GM08714 (cell line): ENCODE results near the gene MTREX.
"Not testable (repeated sequence)": the region's sequence is repeated elsewhere in the genome, so short reads cannot be mapped to it uniquely, and the experiment has no call there.

Experiments
- H3K4me3 ChIP-seq: fragments of 200-500 bp; sonication (Bioruptor generic); 2 replicates; pipeline ENCODE4 v1.5.1; 2014; ENCODE audit warnings: mild to moderate bottlenecking, low read length, inconsistent platforms
- ZNF274 ChIP-seq: IDR thresholded peaks from 2 replicates; pipeline ENCODE4 v1.6.1; 2012; ENCODE audit warnings: mild to moderate bottlenecking, low read depth, low read length

Gene MTREX

DNA sequence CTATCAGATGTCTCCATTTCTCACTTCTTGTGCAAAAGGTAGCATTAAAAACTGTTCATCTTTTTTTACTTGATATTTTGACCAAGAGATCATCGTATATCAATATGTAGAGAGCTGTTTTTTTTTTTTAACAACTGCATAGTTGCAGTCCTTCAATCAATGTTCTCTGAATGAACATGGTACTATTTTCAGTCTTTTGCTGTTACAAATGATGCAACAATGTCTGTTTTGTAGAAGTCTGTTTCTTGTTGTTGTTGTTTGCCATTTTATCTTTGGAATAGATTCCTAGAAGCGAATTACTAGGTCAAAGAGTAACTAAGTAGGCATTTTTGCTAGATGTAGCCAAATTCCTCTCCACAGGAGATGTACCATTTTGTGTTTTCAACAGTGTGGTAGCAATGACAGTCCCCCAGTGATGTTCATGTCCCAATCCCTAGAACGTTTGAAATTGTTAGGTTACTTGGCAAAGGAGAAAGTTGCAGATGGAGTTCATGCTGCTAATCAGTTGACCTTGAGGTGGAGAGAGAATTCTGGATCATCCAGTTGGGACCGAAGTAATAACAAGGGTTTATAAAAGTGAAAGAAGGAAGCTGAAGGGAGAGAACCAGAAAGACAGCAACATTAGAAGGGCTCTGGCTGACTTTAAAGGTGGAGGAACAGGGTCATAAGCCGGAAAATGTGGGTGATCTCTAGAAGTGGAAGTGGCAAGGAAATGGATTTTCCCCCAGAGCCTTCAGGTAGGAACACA lies 6.3 kb downstream of the MTREX start:
- no peak for TF ChIP-seq ZNF274
- H3K4me3 ChIP-seq = no peak overlapping the region

DNA sequence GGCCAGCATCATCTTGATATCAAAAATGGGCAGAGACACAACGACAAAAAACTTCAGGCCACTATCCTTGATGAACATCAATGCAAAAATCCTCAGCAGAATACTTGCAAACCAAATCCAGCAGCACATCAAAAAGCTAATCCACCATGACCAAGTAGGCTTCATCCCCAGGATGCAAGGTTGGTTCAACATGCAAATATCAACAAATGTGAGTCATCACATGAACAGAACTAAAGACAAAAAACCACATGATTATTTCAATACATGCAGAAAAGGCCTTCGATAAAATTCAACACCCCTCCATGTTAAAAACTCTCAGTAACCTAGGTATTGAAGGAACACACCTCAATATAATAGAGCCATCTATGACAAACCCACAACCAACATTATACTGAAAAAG lies 8.5 kb downstream of the MTREX start:
- no peak for TF ChIP-seq ZNF274
- H3K4me3 ChIP-seq = no peak overlapping the region

DNA sequence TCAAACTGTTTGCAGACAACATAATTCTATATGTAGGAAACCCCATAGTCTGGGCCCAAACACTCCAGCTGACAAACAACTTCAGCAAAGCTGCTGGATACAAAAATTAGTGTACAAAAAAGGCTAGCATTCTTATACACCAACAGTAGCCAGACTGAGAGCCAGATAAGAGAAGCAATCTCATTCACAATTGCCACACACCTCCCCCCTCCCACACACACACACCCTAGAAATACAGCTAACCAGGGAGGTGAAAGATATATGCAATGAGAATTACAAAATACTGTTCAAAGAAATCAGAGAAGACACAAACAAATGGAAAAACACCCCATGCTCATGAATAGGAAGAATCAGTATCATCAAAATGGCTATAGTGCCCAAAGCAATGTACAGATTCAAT lies 9.0 kb downstream of the MTREX start:
- H3K4me3 ChIP-seq = no peak overlapping the region
- no peak for TF ChIP-seq ZNF274

DNA sequence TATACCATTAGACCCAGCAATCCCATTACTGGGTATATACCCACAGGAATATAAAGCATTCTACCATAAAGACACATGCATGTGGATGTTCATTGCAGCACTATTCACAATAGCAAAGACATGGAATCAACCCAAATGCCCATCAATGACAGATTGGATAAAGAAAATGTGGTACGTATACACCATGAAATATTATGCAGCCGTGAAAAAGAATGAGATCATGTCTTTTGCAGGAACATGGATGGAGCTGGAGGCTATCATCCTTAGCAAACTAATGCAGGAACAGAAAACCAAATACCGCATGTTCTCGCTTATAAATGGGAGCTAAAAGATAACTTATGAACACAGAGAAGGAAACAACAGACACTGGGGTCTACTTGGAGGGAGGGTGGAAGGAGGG lies 10.4 kb downstream of the MTREX start:
- not testable (repeated sequence) for H3K4me3 ChIP-seq

DNA sequence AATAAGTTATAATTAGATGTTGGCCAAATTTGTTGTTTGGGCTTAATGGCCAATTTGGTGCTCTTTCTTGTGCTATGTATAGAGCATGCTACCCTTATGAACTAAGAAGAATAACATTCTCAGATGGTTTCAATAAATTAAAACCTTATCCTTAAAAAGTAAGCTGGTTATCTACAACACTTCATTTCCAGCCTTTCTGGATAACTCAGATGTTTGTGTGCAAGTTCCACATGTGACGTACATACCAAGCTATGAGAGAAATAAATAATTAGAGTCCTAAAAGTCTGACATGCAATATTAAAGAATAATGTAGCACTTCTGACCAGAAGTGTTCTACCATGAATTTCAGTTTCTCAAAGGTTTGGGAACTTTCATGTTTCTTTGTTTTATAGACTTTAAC lies 11.7 kb downstream of the MTREX start:
- TF ChIP-seq ZNF274 = no peak

DNA sequence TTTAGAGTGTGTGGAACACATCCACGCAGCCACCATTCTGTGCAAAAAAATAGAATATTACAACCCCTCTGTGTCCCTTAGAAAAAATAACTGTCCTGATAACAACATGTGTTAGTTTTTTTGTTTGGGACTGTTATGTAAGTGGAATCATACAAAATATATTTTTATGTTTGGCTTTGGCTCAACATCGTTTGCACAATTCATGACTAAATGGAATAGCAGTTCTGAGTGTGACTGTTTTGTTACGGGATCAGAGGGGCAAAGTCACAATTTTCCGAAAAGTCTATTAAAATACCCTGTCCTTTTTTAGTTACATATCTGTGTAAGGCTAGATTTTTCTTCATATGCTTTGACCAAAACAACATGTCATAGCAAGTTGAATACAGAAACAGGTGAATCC lies 12.8 kb downstream of the MTREX start:
- H3K4me3 ChIP-seq = no peak overlapping the region
- no peak for TF ChIP-seq ZNF274

More for the DNA sequence above, 11.7 kb downstream of the MTREX start:
- no peak overlapping the region for H3K4me3 ChIP-seq

DNA sequence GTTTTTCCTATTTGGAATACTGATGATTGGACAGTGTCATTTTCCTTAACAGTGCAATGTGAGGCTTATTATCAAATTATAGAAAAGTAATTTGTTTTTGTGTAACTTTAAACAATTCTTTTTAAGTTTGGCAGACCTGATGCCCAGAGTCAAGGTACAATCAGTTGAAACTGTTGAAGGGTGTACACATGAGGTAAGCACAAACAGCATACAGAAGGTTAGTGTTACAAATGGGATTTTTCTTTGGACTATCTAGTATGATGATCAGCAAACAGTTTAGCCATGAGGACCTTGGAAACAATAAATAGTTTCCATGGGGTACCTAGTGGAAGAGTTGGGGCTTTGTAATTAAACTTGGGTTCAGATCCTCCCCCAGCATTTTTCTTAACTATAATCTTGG lies 16.2 kb downstream of the MTREX start:
- no peak overlapping the region for H3K4me3 ChIP-seq
- TF ChIP-seq ZNF274 = no peak

DNA sequence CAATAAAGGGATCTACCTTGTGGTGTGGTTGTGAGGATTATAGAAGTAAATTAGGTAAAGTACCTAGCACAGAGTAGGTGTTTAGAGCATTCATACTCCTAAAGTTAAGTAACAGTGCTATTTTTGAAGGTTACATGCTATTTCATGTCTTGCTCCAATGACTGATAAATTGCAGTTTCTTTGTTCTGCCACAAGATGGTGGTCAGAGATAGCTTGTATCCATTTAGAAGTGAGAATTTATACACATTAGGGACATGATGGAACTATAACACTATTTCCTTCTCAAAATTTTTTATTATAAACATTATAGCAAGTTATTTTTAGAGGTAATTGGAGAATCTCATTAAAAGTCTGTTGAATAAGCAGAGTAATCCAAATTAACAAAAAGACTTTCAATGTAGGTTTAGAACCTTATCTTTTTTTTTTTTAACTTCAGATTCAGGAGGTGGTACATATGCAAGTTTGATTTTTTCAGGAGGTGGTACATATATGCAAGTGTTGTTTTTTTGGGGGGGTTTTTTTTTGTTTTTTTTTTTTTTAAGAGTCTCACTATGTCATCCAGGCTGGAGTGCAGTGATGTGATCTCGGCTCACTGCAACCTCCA lies 17.1 kb downstream of the MTREX start:
- H3K4me3 ChIP-seq = no peak overlapping the region
- no peak for TF ChIP-seq ZNF274

DNA sequence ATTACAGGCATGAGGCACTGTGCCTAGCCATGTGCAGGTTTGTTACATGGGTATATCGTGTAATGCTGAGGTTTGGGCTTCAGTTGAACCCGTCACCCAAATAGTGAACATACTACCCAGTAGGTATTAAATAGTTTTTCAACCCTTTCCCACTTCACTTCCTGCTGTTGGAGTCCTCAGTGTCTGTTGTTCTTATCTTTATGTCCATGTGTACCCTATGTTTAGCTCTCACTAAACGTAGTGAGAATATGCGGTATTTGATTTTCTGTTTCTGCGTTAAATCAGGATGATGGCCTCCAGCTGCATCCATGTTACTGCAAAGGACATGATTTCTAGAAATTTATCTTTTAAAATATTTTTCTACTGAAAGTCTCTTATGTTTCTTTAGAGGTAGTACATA lies 17.8 kb downstream of the MTREX start:
- no peak for TF ChIP-seq ZNF274

DNA sequence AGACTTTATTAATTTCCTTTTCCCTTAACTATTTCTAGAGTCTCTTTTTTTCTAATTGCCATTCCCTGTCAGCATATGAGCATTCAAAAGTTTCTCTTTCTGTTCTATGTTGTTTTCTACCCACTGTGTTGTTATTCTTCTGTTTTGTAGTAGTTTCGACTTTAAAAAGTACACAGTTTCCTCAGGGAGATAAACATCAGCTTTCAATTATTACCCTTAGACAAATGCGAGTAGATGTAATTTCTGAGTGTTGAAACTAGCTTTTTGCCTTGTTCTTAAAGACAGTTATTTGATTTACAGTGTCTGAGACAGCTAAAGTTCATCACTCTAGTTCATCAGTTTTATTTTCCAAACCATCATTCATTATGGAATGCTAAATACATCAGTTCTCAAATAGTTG lies 19.5 kb downstream of the MTREX start:
- TF ChIP-seq ZNF274 = no peak
- H3K4me3 ChIP-seq = no peak overlapping the region

More for the DNA sequence above, 17.8 kb downstream of the MTREX start:
- no peak overlapping the region for H3K4me3 ChIP-seq

DNA sequence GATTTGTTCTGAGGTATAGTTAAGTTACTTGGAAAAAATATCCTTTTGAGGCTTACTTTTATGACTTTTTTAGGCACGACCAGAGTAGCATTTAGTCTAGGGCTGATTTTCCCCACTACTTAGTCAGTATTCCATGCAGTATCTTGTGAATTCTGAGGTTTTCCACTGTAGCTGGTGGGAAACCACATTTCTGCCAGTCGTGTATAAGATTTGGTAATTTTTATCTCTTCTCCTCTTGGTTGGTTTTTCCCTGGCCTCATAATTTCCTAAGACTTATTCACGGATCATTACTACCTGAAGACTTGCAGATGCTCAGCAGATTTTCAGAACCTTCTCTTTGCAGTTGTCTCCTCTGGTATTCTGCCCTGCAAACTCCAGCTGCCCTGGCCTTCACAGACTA lies 23.5 kb downstream of the MTREX start:
- H3K4me3 ChIP-seq = no peak overlapping the region
- no peak for TF ChIP-seq ZNF274

DNA sequence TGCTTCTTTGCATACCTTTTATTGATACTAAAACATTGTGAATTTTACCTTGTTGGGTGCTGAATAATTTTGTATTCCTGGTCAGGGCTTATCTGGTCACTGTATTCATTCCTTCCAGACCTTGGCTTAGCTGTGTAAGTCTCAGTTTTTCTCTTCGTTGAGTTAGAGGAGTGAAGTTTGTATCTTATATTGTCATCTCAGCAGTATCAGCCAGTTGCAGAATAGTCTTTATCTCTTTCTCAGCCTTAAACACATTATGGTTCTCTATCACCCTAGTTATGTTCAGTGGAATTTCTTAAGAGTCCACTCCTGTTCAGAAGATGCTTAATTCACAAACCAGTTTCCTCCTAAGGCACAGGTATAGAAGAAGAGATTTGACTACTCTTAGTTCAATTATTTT lies 25.2 kb downstream of the MTREX start:
- TF ChIP-seq ZNF274 = no peak
- H3K4me3 ChIP-seq = no peak overlapping the region

DNA sequence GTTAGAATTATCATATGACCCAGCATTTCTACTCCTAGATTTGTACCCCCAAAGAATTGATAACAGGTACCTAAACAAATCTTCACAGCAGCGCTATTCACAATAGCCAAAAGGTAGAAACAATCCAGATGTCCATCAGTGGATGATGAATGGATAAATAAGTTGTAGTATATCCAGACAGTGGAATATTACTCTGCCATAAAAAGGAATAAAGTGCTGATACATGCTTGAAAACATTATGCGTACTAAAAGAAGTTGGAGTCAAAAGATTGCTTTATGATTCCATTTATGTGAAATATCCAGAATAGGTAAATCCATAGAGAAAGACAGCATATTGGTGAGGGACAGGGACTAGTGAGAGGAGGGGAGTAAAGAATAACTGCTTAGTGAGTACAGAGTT lies 26.0 kb downstream of the MTREX start:
- no peak for TF ChIP-seq ZNF274
- H3K4me3 ChIP-seq = no peak overlapping the region

DNA sequence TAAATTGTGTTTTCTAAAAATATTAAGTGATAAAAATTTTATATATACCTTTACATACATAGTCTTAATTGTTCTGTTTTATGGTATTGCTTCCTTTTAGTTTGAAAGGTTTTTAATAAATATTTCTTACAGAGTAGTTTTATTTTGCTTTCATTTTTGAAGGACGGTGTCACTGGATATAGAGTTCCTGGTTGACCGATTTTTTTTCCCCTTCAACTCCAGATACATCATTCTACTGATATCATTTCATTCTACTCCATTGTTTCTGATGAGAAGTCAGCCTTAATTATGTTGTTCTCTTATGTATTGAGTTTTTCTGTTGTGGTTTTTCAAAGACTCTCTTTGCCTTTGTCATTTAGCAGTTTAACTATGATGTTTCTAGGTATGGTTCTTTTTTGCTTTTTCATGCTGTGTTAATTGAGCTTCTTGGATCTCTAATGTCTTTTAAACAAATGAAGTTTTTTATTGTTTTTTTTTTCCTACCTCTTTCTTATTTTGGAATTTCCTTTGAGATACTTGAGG lies 30.4 kb downstream of the MTREX start:
- H3K4me3 ChIP-seq = no peak overlapping the region

DNA sequence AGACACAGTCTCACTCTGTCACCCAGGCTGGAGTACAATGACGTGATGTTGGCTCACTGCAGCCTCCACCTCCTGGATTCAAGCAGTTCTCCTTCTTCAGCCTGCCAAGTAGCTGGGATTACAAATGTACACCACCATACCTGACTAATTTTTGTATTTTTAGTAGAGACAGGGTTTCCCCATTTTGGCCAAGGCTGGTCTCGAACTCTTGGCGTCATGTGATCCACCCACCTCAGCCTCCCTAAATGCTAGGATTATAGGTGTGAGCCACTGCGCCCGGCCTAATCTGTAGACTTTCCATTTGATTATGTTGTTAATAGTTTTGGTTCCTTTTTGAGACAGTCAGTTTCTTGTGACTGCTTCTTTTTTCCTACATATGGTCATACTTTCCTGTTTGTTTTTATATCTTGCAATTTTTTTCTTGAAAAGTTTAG lies 31.0 kb downstream of the MTREX start:
- H3K4me3 ChIP-seq = no peak overlapping the region
- TF ChIP-seq ZNF274 = no peak

More for the DNA sequence above, 30.4 kb downstream of the MTREX start:
- no peak for TF ChIP-seq ZNF274
